Dermis blood vessel endothelial cell (primary cell): ENCODE measurements around the gene B3GNT9. TPM values are rescaled to one million over a fixed set of nuclear protein-coding genes. Genes with fewer than 3 reads are reported as not detected.

Source experiments
- DNase-seq: peaks from one replicate; pipeline ENCODE4 v3.0.0; 2010
- total RNA-seq: library from RNA; depleted of rRNA; stranded (reverse); fragments of >200 nt; gene quantifications from 2 replicates; pipeline ENCODE4 v1.2.3, GENCODE V29; 2014

The B3GNT9 gene
- total RNA-seq, 1 donor from 2014 or later = 5.3 TPM

DNA sequence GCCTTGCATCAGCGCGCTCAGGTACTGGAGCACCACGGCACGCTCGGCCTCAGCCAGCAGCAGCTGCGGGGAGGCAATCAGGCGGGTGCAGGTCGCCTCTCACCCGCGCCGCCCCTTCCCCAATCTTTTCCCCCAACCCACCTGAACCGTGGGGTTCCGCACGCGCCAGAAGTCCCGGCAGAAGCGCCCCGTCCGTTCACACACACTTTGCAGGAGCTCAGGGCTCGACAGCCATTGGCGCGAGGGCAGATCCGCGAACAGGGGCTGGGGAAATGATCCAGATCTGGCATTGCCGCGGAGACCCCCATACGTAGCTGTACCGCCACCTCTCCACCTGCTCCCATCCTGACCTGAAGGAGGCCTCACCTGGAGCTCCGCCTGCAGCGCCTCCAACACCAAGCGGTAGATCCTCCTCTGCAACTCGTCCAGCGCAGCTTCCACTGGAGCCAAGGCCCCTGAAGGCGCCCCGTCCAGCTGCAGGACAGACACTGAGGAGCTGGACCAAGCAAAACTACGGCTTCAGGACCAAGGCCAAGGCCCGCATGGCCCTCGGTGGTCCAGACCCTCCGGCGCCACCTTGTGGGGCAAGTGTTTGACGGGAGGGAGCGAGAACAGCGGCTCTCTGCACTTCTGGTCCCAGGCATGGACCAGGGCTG, 34.3 kb upstream of the B3GNT9 start:
- DNase-seq = peak; percentile 95

DNA sequence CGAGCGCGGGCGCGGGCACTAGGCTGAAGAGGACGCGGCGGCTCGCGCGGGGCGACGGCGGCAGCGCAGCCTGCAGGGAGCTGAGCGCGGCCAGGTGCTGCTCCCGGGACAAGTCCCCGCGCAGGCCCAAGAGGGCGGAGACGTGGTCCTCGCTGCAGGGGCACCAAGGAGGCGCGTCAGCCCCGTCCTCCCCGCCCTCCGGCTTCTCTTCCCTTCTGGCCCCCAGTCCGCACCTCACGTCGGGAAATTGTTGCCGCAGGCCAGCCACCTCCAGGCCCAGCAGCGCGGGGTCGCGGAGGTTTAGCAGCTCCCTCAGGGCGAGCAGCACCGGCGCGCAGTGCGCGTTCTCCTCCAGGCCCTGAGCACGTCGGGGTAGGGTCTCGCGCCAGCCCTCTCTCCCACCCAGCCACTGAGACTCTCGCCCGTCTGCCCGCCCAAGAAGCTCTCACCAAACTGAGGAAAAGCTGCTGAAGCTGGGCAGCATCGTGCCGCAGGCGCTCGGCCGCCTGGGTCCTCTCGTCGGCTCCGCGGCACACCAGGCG, 33.7 kb upstream of the B3GNT9 start:
- no peak for DNase-seq

DNA sequence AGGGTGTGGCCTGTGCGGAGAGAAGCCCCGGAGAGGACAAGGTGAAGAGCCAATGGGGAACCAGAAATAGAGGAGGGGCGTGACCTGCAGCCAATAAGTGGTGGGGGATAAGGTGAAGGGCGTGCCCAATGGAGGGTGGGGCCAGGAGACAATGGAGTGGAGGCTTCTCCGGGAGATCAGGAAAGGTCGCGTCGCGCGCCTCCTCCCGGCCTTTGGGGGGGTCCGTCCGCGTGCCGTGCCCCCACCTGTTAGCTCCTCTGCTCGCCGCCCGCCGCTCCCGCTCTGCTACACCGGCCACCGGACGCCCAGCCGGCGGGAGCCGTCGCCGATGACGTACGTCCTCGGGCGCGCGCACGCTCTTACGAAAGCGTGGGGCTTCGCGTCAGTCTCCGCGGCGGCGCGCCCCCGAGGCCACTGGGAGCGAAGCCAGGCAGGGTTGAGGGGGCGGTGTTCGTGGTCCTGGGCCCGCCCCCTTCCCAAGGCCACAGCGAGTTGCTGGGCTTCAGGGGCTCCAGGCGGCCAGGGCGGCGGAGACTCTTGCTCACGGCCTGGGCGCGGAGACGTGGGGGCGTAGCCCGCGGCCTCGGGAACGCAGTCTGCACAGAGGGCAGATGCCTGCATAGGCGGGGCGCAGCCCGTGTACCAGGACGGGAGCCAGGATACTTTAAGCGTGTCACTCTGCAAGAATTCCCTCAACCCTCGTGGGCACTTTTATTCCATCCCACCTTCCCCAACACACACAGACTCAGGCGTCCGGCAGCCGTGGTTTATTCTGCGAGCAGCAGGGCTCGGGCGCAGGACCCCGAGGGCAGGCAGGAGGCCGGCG, 33.0 kb upstream of the B3GNT9 start, which contains the start of gene MATCAP1:
Gene MATCAP1, minus strand, starts transcription at position 337 of the 826 bp plus-strand sequence. CDS start 3,353 bp downstream, outside the sequence.
- DNase-seq = peak; percentile 98

DNA sequence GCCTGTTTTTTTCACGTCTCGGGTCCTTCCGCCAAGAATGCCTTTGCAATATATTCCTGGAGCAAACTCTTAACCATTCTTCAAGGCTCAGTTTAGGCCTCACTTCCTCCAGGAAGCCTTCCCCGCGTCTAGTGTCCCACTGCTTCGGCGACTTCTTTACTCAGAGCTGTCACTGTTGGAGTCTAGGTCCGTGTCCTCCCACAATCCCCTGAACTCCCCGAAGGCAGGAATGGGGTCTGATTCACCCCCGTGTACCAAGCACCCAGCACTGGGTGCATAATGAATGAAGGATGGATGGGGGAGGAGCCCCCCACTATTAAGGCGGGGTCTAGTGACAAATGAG, 32.5 kb upstream of the B3GNT9 start:
- DNase-seq = no peak

DNA sequence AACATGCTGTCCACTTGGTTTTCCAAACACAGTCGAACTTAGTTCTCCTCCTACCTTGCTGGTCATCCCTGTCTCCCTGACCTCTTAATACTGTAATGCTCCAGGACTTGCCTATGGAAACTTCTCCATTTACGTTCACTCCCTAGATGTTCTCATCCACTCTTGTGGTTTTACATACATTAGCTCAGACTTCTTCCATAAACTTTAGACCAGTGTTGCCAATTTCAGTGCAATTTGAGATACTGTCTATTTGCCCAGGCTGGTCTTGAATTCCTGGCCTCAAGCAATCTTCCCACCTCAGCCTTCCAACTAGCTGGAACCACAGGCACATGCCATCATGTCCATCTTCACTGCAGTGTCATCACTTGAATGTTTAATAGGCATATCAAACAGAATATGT, 31.5 kb upstream of the B3GNT9 start:
- DNase-seq = no peak

DNA sequence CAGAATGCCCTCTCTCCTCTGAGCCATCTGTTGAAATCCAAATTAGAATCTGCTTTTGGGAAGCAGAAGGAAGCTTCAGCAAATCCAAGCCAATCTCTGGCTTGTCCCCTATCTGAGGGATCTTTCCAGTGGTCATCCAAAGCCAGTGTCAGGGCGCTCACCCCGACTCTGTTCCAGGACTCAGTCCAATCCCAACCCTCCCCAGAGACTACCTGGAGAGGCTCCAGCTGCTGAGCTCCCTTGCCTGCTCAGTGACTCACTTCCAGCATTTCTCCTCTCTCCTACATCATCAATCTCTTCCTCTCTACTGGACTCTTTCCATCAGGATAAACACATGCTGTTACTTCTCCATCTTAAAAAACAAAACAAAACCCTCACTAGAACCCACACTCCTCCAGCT, 30.5 kb upstream of the B3GNT9 start:
- DNase-seq = peak; percentile 64

DNA sequence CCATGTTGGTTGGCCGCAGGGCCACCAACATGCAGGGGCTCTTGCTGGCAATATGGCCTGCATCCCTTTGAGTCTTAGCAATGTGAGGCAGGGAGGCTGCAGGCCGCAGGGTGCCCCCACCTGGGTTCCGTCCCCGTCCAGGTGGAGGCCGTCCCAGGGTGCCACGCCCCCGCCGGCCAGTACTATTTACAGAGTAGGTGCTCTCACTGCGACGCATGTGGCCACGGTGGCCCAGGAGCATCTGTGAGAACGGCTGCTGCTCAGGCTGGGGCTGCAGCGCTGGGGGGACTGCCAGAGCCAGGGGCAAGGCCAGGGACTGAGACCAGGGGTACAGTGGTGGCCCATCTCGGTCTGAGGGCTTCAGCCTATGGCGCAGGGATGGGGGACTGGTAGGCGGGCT, 29.4 kb upstream of the B3GNT9 start:
- DNase-seq = no peak

DNA sequence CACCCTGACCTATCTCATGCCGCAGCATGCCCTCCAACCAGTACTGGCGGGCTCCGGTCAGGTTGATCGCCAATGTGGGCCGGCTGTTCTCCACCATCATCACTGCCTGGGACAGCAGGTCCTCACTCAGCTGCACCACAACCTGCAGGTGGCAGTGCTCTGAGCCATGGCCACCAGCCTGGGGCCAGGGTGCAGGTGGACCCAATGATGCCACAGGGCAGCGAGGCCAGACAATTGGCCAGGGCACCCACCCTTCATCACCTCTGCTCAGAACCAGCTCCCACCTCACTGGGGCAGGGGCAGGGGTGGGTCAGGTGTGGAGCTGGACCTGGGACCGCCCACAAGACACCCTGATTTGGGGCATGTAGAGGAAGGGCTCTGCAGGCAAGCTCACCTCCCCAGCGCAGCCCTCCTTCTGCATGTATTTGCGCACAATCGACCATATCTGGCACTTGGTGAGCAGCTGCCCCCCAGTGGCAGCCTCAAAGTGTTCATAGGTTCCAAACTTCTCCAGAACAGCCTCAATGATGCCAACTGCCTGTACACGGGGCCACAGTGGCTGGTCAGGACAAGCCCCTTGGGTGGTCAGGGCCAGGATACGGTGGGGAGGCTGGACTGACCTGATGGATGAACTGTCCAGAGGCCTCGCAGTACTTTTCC, 28.8 kb upstream of the B3GNT9 start:
- DNase-seq = peak; percentile 39

DNA sequence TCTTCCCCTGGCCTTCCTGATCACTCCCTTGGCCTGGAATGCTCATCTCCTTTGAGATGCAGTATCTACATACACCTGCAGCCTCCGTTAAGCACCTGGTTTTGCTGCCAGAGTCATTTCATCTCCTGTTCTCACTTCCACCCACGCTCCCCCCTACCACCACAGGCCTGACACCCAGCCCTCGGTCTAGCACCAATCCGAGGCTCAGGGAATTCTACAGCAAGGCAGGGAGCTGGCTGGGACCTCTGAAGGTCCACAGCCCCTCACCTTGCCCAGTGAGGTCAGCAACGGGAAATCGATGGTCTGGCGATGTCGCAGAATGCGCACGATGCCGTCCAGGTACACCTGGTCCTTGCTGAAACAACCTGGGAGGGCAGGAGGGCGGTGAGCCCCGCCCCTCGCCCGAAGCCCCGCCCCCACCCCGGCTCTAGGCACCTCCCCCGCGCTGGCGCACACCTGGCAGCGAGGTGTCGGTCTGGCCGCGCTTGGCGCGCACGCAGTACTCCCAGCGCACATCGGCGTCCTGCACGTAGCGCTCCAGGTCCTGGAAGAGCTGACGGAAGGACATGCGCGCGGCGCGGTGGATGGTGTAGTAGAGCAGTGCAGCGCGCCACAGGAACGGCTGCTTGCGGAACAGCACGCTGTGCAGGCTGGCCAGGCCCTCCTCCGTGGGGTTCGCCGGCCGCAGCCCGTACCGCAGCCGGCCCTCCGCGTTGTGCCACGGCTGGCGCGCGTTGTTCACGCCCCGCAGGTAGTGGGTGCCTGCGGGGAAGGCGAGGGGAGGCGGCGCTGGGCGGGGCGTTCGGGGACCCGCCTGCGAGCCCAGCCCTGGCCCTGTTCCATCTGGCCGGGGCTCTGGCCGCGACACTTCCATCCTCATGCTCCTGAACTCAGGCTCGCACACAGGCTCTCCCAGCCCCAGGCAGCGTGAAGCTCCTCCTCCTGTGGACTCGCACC, 27.2 kb upstream of the B3GNT9 start:
- DNase-seq = peak; percentile 66

DNA sequence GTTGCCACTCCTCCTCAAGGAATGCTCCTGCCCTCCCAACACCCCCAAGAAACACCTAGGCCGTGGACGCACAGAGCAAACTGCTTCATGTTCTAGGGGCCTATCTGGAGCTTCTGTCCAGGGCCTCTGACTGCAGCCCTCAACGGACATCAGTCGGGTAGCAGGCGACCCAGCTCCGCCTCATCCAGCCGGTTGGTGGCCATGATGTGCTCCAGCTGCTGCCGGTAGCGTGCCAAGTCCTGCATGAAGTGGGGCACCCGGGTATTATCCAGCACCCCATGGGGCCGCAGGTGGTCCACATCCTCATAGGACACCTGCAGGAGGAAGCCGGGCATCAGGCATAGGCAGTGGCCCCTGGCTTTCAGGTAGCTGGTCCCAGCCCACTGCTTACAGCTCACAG, 25.9 kb upstream of the B3GNT9 start:
- no peak for DNase-seq

DNA sequence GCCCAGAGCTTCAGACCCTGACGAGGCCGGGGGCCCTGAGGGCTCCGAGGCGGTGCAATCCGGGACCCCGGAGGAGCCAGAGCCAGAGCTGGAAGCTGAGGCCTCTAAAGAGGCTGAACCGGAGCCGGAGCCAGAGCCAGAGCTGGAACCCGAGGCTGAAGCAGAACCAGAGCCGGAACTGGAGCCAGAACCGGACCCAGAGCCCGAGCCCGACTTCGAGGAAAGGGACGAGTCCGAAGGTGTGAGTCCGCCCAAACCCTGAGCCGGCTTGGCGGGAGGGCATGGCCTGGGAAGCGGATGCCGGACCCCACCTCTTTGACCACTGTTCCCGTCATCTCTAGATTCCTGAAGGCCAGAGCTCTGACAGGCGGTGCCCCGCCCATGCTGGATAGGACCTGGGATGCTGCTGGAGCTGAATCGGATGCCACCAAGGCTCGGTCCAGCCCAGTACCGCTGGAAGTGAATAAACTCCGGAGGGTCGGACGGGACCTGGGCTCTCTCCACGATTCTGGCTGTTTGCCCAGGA, 24.0 kb upstream of the B3GNT9 start:
- DNase-seq = no peak

DNA sequence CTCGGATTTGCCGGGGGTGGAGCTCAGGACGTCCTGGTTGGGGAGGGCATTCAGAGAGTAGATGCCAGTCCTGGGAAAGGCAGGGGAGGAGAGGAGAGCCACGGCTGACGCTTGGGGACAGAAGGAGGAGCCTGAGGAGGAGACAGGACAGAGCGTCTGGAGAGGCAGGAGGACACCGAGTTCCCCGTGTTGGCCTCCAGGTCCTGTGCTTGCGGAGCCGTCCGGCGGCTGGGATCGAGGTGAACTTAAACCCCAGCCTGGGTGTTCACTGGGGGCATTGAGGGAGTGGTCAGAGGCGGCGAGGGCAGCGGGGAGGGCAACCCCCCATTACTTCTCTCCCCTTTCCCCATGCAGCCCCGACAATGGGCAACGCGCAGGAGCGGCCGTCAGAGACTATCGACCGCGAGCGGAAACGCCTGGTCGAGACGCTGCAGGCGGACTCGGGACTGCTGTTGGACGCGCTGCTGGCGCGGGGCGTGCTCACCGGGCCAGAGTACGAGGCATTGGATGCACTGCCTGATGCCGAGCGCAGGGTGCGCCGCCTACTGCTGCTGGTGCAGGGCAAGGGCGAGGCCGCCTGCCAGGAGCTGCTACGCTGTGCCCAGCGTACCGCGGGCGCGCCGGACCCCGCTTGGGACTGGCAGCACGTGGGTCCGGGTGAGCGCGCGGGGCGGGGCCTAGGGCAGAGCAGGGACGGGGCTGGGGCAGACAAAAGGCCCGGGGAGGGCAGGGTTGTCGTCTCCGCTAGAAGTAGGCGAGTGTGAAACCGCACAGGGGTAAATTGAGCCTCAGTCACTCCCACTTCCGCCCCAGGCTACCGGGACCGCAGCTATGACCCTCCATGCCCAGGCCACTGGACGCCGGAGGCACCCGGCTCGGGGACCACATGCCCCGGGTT, 23.3 kb upstream of the B3GNT9 start:
- peak; percentile 91 for DNase-seq

DNA sequence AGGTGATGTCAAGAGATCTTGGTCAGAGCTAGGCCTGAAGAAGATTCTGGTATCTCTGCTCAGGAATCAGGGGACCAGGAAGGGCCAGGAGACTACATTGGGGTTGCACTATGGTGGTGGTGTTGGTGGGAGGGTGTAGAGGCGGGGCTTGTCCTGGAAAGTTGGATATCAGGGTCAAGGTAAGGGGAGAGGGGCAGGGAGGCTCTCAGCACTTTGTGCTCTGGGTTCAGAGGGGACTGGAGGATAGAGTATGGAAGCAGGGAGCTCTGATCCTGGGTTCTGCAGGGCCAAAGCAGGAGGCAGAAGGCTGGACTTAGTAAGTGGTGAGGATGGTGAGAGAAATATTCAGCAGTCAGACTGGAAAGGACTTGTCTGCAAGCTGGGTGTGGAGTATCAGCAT, 22.5 kb upstream of the B3GNT9 start:
- no peak for DNase-seq

DNA sequence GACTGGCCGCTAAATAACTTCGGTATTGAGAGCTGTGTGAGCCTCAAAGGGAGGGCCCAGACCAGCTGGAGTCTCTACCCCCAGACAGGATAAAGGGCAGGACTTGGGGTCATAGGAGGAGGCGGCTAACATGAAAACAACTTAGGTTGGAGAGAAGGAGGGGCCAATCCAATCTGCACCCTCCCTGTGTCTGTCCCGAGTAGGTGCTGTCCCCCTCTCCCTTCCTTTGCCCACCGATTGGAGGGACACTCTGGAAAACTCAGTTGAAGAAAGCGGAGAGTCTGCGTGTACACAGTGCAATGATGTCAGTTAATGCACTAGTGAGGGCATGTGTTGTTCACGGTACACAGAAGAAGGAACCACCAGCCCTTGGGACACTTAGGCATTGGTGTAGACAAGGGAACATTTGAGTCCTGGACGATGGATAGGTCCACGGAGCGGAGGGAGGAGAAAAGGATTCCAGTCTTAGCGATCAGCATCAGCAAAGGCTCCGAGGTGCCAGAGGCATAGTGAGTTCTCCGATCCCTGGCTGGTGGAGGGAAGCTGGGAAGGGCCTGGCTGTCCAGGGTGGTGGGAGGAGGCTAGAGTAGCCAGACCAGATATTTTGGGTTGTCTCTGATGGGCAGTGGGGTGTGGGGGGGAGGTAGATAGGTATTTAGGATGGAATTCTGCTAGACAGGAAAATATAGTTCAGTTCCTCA, 20.3 kb upstream of the B3GNT9 start:
- DNase-seq = no peak

DNA sequence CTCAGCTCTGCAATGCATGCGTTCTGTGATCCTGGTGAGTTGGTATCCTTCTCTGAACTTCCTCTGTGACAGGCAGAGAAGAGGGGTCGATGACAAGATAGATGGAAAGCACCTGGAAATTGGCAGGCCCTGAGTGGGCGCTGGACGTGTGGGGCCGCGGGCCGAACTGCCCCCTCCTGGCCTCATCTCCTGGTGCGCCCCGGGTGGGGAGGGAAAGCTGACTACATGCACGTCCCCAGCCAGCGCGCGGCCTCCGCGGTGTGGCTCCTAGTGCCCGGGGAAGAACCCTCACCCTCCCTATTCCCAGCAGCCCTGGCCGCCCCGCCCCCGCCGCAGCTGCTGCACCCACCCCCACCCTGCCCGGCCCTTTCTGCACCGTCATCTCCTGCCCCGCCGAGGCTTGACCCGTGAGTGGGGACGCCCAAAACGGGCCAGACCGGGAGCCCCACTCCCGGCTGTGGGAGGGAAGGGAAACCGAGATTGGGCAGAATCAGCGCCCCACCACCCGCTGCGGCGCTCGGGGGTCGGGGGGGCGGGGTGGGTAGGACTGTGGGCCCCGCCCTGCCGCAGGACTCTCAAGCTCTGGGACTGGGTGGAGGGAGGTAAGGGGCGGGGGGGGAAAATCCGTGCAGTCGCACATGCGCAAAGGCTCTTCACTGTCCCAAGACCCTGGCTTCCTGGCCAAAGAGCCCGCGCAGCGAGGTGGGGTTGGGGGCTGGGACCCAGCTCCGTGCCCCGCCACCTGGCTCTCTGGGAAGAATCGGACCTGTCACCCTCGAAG, 19.6 kb upstream of the B3GNT9 start, which contains the start of gene NOL3:
Gene NOL3, plus strand, starts transcription at position 371 of the 781 bp plus-strand sequence.
- DNase-seq = peak; percentile 79

DNA sequence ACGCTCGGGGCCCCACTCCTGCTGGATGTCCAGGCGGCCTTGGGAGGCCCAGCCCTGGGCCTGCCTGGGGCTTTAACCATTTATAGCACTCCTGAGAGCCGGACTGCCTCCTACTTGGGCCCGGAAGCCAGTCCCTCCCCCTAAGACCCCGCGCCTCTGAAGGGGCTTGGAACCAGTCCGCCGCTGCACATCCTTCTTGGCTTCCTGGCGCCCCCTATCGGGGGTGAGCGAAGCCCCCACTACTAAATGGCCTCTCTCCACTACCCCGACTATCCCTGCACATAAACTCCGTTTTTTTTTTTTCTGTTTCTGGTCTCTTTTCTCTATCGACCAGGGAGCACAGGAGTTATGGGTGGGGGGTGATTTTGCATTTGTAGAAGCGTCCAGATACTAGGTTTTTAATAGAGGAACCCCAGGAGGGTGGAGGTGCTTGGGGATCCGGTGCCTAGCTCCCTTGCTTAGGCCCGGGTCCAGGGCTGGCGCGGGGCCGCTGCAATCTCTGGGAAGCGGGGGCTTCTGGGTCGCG, 18.9 kb upstream of the B3GNT9 start:
- DNase-seq = peak; percentile 59

DNA sequence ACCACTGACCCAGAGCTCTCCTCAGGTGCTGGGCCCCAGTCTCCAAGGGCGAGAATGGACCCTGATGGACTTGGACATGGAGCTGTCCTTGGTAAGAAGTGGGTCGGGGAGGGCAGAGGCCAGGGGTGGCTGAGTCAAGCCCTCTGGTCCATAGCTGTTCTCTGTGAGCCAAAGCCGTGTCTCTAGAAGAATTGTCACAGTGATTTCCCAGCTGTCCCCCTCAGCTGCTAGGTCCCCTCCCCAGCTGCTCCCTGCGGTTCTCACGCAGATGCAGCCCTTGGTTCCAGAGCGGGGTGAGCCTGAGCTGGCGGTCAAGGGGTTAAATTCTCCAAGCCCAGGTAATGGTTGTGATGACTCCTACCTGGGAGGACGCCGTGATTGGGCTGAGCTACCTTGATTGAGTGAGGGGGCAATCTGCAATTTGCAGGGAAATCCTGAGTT, 18.2 kb upstream of the B3GNT9 start:
- no peak for DNase-seq

DNA sequence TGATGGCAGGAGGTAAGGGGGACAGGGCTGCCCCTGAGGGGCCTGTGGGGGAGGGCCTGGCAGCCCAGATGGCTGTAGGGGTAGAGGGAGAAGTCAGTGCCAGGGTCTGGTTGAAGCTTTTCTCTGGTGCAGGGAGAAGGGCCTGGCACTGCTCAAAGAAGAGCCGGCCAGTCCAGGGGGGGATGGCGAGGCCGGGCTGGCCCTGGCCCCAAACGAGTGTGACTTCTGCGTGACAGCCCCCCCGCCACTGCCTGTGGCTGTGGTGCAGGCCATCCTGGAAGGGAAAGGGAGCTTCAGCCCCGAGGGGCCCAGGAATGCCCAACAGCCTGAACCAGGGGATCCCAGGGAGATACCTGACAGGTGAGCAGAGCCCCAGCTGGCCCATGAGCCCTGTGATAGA, 16.8 kb upstream of the B3GNT9 start:
- DNase-seq = no peak

DNA sequence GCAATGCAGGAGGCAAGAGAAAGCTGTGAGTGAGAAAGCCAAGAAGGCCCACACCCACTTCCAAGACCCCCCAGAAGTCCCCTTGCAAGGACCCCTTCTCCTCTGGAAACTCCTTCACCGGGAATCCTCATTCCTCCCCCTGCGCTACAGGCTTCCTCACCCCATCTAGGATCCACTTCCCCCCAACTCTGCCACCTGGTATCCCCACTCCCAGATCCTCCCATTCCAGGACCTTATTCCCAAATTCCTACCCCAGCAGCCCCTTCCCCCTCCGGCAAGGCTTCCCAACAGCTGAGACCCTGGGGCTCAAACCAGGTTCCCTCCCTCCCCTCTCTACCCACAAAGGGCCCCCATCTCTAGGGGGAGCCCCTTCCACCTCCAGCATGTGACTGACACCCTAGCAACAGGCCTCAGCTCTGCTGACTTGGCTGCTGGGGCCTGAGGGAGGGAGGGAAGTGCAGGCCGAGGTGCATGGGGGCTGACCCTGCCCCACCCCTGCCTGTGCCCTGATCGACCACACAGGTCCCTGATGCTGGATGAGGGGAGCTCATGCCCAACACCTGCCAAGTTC, 15.9 kb upstream of the B3GNT9 start:
- DNase-seq = no peak
